Mucosa of descending colon (tissue), 3 donors: Measurements from ENCODE around the gene TMCC1. TPM values are rescaled to one million over a fixed set of nuclear protein-coding genes. Genes with fewer than 3 reads are reported as not detected.

Source experiments
- ATAC-seq: fragments of 200-7000 bp; cut with Tn5 transposase; one replicate; pipeline ENCODE4 v1.9.1; 2020; ENCODE audit warnings: mild to moderate bottlenecking, moderate library complexity
- DNase-seq, 3 donors: peaks; one replicate each; pipeline ENCODE4 v3.0.0-alpha.2; 2020
- H3K36me3 ChIP-seq: fragments of 200-600 bp; one replicate; pipeline ENCODE4 v1.8.0; 2021; ENCODE audit warnings: low read depth, mild to moderate bottlenecking
- H3K4me1 ChIP-seq: fragments of 200-600 bp; one replicate; pipeline ENCODE4 v1.8.0; 2021; ENCODE audit warnings: low read depth, mild to moderate bottlenecking
- H3K4me3 ChIP-seq: fragments of 200-600 bp; one replicate; pipeline ENCODE4 v1.8.0; 2021; ENCODE audit warnings: mild to moderate bottlenecking
- H3K9me3 ChIP-seq: fragments of 200-600 bp; one replicate; pipeline ENCODE4 v1.8.0; 2021; ENCODE audit warnings: mild to moderate bottlenecking
- intact Hi-C, 2 donors: fragments of 100-400 bp; cut with DNase I in 1 of 2; cut with micrococcal nuclease in 1 of 2; formaldehyde crosslinking; loops; one replicate each; pipeline versions ENCODE4 v1.11.0 to v1.11.1; 2022; cut with DNase I, micrococcal nuclease
- total RNA-seq, 3 donors: library from RNA; stranded (reverse); fragmentation: NEBNext Ultra II Directional in 2 of 3; extraction: Animal tissue kit (Norgen Biotek cat#: 25700) in 2 of 3; gene quantifications; one replicate each; pipeline versions ENCODE4 v1.2.1 to v1.2.4, GENCODE V29; 2021 to 2023
- TF ChIP-seq, protein P1 (sequence below): fragments of 200-600 bp; IDR thresholded peaks from one replicate; pipeline ENCODE4 v1.8.0; 2022; ENCODE audit warnings: antibody characterized with exemption, mild to moderate bottlenecking
- donor health status: DM: no; HTN: no; CAD: no; lungs with moderate emphysema.
- donor health status: DM: no; HTN: no; CAD: no.
- donor health status: DM: no; HTN: yes; CAD: no.

TMCC1 gene
- total RNA-seq, 3 donors from 2014 or later, result 28.6 to 58.7 (median 28.9) TPM

- TF ChIP-seq, protein P1, sequence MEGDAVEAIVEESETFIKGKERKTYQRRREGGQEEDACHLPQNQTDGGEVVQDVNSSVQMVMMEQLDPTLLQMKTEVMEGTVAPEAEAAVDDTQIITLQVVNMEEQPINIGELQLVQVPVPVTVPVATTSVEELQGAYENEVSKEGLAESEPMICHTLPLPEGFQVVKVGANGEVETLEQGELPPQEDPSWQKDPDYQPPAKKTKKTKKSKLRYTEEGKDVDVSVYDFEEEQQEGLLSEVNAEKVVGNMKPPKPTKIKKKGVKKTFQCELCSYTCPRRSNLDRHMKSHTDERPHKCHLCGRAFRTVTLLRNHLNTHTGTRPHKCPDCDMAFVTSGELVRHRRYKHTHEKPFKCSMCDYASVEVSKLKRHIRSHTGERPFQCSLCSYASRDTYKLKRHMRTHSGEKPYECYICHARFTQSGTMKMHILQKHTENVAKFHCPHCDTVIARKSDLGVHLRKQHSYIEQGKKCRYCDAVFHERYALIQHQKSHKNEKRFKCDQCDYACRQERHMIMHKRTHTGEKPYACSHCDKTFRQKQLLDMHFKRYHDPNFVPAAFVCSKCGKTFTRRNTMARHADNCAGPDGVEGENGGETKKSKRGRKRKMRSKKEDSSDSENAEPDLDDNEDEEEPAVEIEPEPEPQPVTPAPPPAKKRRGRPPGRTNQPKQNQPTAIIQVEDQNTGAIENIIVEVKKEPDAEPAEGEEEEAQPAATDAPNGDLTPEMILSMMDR, result no peak
- no peak for DNase-seq
- Histone ChIP-seq H3K4me3 (no peak overlapping the region), H3K9me3 (no peaks in the 10 kb centered on the region), H3K4me1 (peaks cover 20% of the 10 kb centered on the region), H3K36me3 (no peaks in the 10 kb centered on the region)
- intact Hi-C loops, result no loop called here
- peak; percentile 27 for ATAC-seq
Measured at GRCh38 chr3:129673012-129673411, 220.5 kb downstream of the TMCC1 start.

DNA sequence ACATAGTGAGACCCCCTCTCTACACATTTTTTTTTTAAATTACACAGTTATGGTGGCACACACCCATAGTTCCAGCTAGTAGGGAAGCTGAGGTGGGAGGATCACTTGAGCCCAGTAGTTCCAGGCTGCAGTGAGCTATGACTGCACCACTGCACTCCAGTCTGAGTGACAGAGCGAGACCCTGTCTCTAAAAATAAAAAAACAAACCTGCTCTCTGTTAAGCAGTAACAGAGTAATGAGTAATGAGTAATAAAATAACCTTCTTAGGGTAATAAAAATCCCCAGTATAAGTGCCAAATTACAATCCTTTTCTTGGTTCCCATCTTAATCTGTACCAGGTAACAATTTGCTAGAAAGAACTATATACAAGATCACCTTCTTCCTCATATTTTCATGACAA, 221.1 kb downstream of the TMCC1 start:
- Histone ChIP-seq H3K9me3 (no peaks in the 10 kb centered on the region), H3K36me3 (no peaks in the 10 kb centered on the region), H3K4me3 (no peak overlapping the region), H3K4me1 (peaks cover 20% of the 10 kb centered on the region)
- intact Hi-C loops, result no loop called here
- TF ChIP-seq, protein P1, result no peak
- ATAC-seq (no peak), DNase-seq (no peak)

DNA sequence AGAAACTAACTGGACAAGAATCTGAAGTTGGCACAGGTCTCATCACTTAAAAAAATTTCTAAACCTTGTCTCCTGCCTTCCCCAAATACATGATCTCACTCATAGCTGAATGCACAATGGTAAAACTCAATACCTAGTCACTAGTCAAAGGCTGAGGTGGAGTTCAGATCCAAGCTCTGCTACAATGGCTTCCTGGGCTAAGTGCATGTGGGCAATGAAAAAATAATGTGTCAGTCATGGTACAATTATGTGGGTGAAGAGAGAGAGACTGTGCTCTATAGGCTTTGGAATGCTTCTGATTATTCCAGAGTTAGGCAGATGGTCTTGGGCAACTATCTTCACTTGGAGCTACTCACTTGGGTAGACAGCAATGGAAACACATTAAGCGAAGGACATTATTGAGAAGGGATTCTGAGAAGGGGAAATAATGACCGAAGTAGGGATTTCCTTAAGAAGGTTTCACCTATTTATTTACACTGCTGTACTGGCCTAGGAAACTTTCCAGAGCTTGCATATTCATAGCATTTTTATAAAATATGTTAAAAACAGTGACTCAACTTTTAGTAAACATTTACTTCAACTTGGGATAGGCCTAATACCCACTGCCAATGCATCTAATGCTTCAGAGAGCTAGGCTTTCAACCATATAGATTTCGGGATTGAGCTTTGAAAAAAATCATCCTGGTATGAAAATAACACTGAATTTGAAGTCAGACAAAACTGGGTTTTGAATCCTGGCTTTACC, 228.3 kb downstream of the TMCC1 start:
- Histone ChIP-seq H3K9me3 (no peaks in the 10 kb centered on the region), H3K4me1 (no peaks in the 10 kb centered on the region), H3K4me3 (no peak overlapping the region), H3K36me3 (no peaks in the 10 kb centered on the region)
- intact Hi-C loops, result no loop called here
- TF ChIP-seq, protein P1, result no peak
- ATAC-seq (no peak), DNase-seq (no peak)

GRCh38 chr3:129663930-129664646, 229.4 kb downstream of the TMCC1 start:
- Histone ChIP-seq H3K4me3 (no peak overlapping the region), H3K4me1 (no peaks in the 10 kb centered on the region), H3K9me3 (no peaks in the 10 kb centered on the region), H3K36me3 (no peaks in the 10 kb centered on the region)
- no peak for DNase-seq
- TF ChIP-seq, protein P1, result no peak
- intact Hi-C loops, result no loop called here
- no peak for ATAC-seq

DNA sequence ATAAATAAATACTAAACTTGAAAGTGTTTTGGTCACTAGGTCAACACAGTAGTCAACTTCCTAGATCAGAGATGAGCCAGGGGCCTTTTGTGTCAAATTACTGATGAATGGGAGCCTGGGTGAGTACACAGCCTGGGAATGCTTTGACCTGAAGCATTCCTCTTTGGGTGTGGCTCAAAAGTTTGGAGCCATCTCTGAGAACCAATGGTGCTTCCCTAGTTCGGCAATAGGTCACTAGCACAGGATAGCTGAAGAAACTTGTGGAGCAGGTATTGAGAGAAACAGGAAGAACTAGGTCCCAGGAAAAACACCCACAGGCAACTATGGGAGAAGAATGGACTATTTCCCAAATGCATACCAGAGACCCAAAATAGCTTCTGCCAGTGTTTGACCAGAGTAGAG, 230.5 kb downstream of the TMCC1 start:
- no peak overlapping the region for H3K4me3 ChIP-seq
- TF ChIP-seq, protein P1, result no peak
- no peaks in the 10 kb centered on the region for H3K4me1 ChIP-seq
- no peaks in the 10 kb centered on the region for H3K36me3 ChIP-seq
- intact Hi-C loops, result no loop called here
- DNase-seq, result no peak
- H3K9me3 ChIP-seq, result no peaks in the 10 kb centered on the region
- ATAC-seq, result peak; percentile 67
